HCT116 (cell line): ENCODE measurements around the gene C10orf88. TPM values are rescaled to one million over a fixed set of nuclear protein-coding genes. Genes with fewer than 3 reads are reported as not detected.

Experiments
- ATAC-seq: fragments of 200-7000 bp; cut with Tn5 transposase; 2 replicates; pipeline ENCODE4 v1.9.1; 2020; ENCODE audit warnings: mild to moderate bottlenecking, moderate library complexity
- BruUV-seq: library from RNA; stranded (reverse); fragments of 400-500 nt; replicated peaks from 2 replicates; lab custom pipeline; 2021; lab: Mats Ljungman, UMichigan
- CTCF ChIA-PET: fragments of 300-600 bp; sonication (Branson Sonifier 250); formaldehyde crosslinking; loops from one replicate; lab custom pipeline; 2021; ENCODE audit warnings: antibody characterized with exemption; lab: Charles Lee
- POLR2A ChIA-PET: fragments of 300-600, 350-600 bp; sonication (Branson Sonifier 250); formaldehyde crosslinking; loops from one replicate; lab custom pipeline; 2021; ENCODE audit warnings: antibody characterized with exemption; lab: Charles Lee
- RAD21 ChIA-PET, 2 experiments: fragments of 300-600 bp; sonication (Branson Sonifier 250); formaldehyde crosslinking; loops; one replicate each; lab custom pipeline; 2023; ENCODE audit warnings: low total read pairs in 2 of 2; ENCODE audit not compliant: uncharacterized antibody in 2 of 2, unreplicated experiment in 2 of 2, low non-redundant PET in 1 of 2; lab: Charles Lee
- DNase-seq: peaks from one replicate; pipeline ENCODE4 v3.0.0-alpha.2; 2010; ENCODE audit warnings: low read depth, low spot score
- H2AFZ ChIP-seq: fragments of 200-600 bp; shearing (Covaris generic), sonication (generic); 2 replicates; pipeline ENCODE4 v1.6.1; 2017; ENCODE audit warnings: low read depth, mixed run types, mixed read lengths, antibody characterized with exemption, low read length; ENCODE audit not compliant: poor library complexity, severe bottlenecking
- H3K27ac ChIP-seq: 2 replicates; pipeline ENCODE4 v1.5.1; 2012; ENCODE audit warnings: low read depth, low read length
- H3K27me3 ChIP-seq: fragments of 200-600 bp; sonication (generic); 2 replicates; pipeline ENCODE4 v1.6.1; 2016; ENCODE audit warnings: mixed run types, low read length, mixed read lengths; ENCODE audit not compliant: insufficient read depth
- H3K36me3 ChIP-seq, 2 experiments: fragments of 200-500 bp in 1 of 2; fragments of 200-600 bp in 1 of 2; sonication (Bioruptor generic) in 1 of 2; sonication (generic) in 1 of 2; 2 replicates each; pipeline versions ENCODE4 v1.5.1 to v1.6.1; 2014 to 2016; ENCODE audit warnings: low read length in 2 of 2, inconsistent platforms in 1 of 2, mixed read lengths in 1 of 2, mixed run types in 1 of 2; ENCODE audit not compliant: insufficient read depth in 2 of 2, control insufficient read depth in 1 of 2
- H3K4me1 ChIP-seq, 2 experiments: fragments of 200-600 bp in 1 of 2; sonication (generic) in 1 of 2; 2 replicates each; pipeline versions ENCODE4 v1.5.1 to v1.6.1; 2012 to 2017; ENCODE audit warnings: low read length in 2 of 2, inconsistent platforms in 1 of 2, mild to moderate bottlenecking in 1 of 2, mixed read lengths in 1 of 2, mixed run types in 1 of 2, moderate library complexity in 1 of 2; ENCODE audit not compliant: insufficient read depth in 2 of 2, control insufficient read depth in 1 of 2
- H3K4me2 ChIP-seq: fragments of 200-600 bp; sonication (generic); 2 replicates; pipeline ENCODE4 v1.6.1; 2017; ENCODE audit warnings: mixed run types, low read length, mixed read lengths
- H3K4me3 ChIP-seq, 2 experiments: fragments of 200-600 bp in 1 of 2; sonication (generic) in 1 of 2; replicated peaks in 1 of 2; 2 replicates each; pipeline ENCODE4 v1.5.1; 2011 to 2016; ENCODE audit warnings: low read length in 2 of 2, control low read depth in 1 of 2, low read depth in 1 of 2, mild to moderate bottlenecking in 1 of 2, mixed read lengths in 1 of 2, mixed run types in 1 of 2
- H3K79me2 ChIP-seq: fragments of 200-600 bp; sonication (generic); 2 replicates; pipeline ENCODE4 v1.6.1; 2017; ENCODE audit warnings: mild to moderate bottlenecking, mixed run types, low read length, moderate library complexity, mixed read lengths; ENCODE audit not compliant: insufficient read depth
- H3K9ac ChIP-seq: fragments of 200-600 bp; sonication (generic); 2 replicates; pipeline ENCODE4 v1.6.1; 2016; ENCODE audit warnings: low read length, mixed read lengths
- H3K9me2 ChIP-seq: fragments of 200-600 bp; sonication (generic), shearing (Covaris generic); 2 replicates; pipeline ENCODE4 v1.6.1; 2017; ENCODE audit warnings: mixed run types, mild to moderate bottlenecking, moderate library complexity; ENCODE audit not compliant: insufficient read depth
- H3K9me3 ChIP-seq, 2 experiments: fragments of 200-500 bp in 1 of 2; fragments of 200-600 bp in 1 of 2; sonication (Bioruptor generic) in 1 of 2; sonication (generic) in 1 of 2; 2 replicates each; pipeline ENCODE4 v1.6.1; 2014 to 2017; ENCODE audit warnings: low read length in 2 of 2, mixed read lengths in 2 of 2, inconsistent platforms in 1 of 2, low read depth in 1 of 2, mild to moderate bottlenecking in 1 of 2, mixed run types in 1 of 2, moderate library complexity in 1 of 2; ENCODE audit not compliant: control insufficient read depth in 1 of 2, insufficient read depth in 1 of 2
- H4K20me1 ChIP-seq: fragments of 200-600 bp; sonication (generic), shearing (Covaris generic); 2 replicates; pipeline ENCODE4 v1.6.1; 2017; ENCODE audit warnings: mixed run types, mild to moderate bottlenecking, moderate library complexity; ENCODE audit not compliant: insufficient read depth
- CBX3 ChIP-seq: IDR thresholded peaks from 2 replicates; pipeline ENCODE4 v1.6.1; 2012; ENCODE audit warnings: low read depth
- CEBPB ChIP-seq: IDR thresholded peaks from 2 replicates; pipeline ENCODE4 v1.6.1; 2012; ENCODE audit warnings: low read depth
- ELF1 ChIP-seq: IDR thresholded peaks from 2 replicates; pipeline ENCODE4 v1.6.1; 2012; ENCODE audit warnings: low read depth, borderline replicate concordance
- EZH2 ChIP-seq: fragments of 200-600 bp; sonication (generic); IDR thresholded peaks from 2 replicates; pipeline ENCODE4 v1.6.1; 2017; ENCODE audit warnings: antibody characterized with exemption, mixed run types
- FOSL1 ChIP-seq: IDR thresholded peaks from 2 replicates; pipeline ENCODE4 v1.6.1; 2012; ENCODE audit warnings: low read depth
- JUND ChIP-seq: IDR thresholded peaks from 2 replicates; pipeline ENCODE4 v1.6.1; 2012
- MAX ChIP-seq: IDR thresholded peaks from 2 replicates; pipeline ENCODE4 v1.6.1; 2012
- POLR2A ChIP-seq: IDR thresholded peaks from 2 replicates; pipeline ENCODE4 v1.7.0; 2011; ENCODE audit warnings: borderline replicate concordance; ENCODE audit not compliant: insufficient read depth, insufficient read length; ENCODE audit errors: extremely low read depth
- POLR2AphosphoS5 ChIP-seq: IDR thresholded peaks from 2 replicates; pipeline ENCODE4 v1.6.1; 2011; ENCODE audit warnings: mild to moderate bottlenecking, low read depth, low read length, moderate library complexity
- RAD21 ChIP-seq: IDR thresholded peaks from 2 replicates; pipeline ENCODE4 v1.6.1; 2012; ENCODE audit warnings: low read depth, mild to moderate bottlenecking
- SIN3A ChIP-seq: IDR thresholded peaks from 2 replicates; pipeline ENCODE4 v1.6.1; 2012; ENCODE audit warnings: low read depth
- SP1 ChIP-seq: IDR thresholded peaks from 2 replicates; pipeline ENCODE4 v1.6.1; 2012; ENCODE audit warnings: low read depth
- ZFX ChIP-seq: fragments of 450-650 bp; IDR thresholded peaks from 2 replicates; pipeline ENCODE4 v1.6.1; 2017
- ZNF274 ChIP-seq: fragments of 200-500 bp; sonication (Bioruptor generic); IDR thresholded peaks from 2 replicates; pipeline ENCODE4 v1.6.1; 2014; ENCODE audit warnings: mild to moderate bottlenecking, low read depth, low read length, inconsistent platforms
- intact Hi-C: fragments of 100-400 bp; cut with micrococcal nuclease; formaldehyde crosslinking; loops from 2 replicates; pipeline ENCODE4 v1.10.0; 2022
- total RNA-seq: library from RNA; stranded (reverse); gene quantifications from one replicate; pipeline ENCODE4 v1.2.1, GENCODE V29; 2021; ENCODE audit not compliant: unreplicated experiment
- TF ChIP-seq, protein P1 (sequence below): IDR thresholded peaks from 2 replicates; pipeline ENCODE4 v1.6.1; 2011; ENCODE audit warnings: mild to moderate bottlenecking, low read length, moderate library complexity; ENCODE audit not compliant: insufficient replicate concordance; ENCODE audit errors: extremely low read depth
- TF ChIP-seq, protein P2 (sequence below), 3 experiments: fragments of 200-600 bp in 1 of 3; sonication (generic) in 1 of 3; IDR thresholded peaks in 2 of 3; conservative IDR thresholded peaks in 1 of 3; 2 replicates each; pipeline ENCODE4 v1.5.1; 2012 to 2017; ENCODE audit warnings: low read depth in 2 of 3, low read length in 2 of 3, antibody characterized with exemption in 1 of 3, borderline replicate concordance in 1 of 3, control low read depth in 1 of 3, mild to moderate bottlenecking in 1 of 3, mixed read lengths in 1 of 3, mixed run types in 1 of 3, moderate library complexity in 1 of 3; ENCODE audit not compliant: insufficient read depth in 1 of 3

Gene C10orf88
- total RNA-seq, 1 experiment from 2014 or later: 16.2 TPM

GRCh38 chr10:122997864-122998263, 43.8 kb upstream of the C10orf88 start:
- no peak overlapping the region for H2AFZ ChIP-seq
- no peaks in the 10 kb centered on the region for H3K27me3 ChIP-seq
- H3K9me2 ChIP-seq: no peaks in the 10 kb centered on the region
- no peak overlapping the region for H3K9ac ChIP-seq
- intact Hi-C loops: no loop called here
- H3K4me2 ChIP-seq: no peak overlapping the region
- no peaks in the 10 kb centered on the region for H4K20me1 ChIP-seq
- ATAC-seq: no peak
- POLR2A ChIA-PET: interaction anchor here (0.7 kb wide), 1 partner anchor 10 kb away, joined by 3 read pairs; the partner anchor contains the start of gene IKZF5
- peaks cover 42% of the 10 kb centered on the region for H3K79me2 ChIP-seq
- no peak for TF ChIP-seq POLR2AphosphoS5
- TF ChIP-seq JUND: no peak
- TF ChIP-seq ZFX: no peak
- no peak for TF ChIP-seq ZNF274
- TF ChIP-seq POLR2A: no peak
- TF ChIP-seq SP1: no peak
- TF ChIP-seq MAX: no peak
- TF ChIP-seq EZH2: no peak
- no peak for TF ChIP-seq CBX3
- TF ChIP-seq, protein P1, sequence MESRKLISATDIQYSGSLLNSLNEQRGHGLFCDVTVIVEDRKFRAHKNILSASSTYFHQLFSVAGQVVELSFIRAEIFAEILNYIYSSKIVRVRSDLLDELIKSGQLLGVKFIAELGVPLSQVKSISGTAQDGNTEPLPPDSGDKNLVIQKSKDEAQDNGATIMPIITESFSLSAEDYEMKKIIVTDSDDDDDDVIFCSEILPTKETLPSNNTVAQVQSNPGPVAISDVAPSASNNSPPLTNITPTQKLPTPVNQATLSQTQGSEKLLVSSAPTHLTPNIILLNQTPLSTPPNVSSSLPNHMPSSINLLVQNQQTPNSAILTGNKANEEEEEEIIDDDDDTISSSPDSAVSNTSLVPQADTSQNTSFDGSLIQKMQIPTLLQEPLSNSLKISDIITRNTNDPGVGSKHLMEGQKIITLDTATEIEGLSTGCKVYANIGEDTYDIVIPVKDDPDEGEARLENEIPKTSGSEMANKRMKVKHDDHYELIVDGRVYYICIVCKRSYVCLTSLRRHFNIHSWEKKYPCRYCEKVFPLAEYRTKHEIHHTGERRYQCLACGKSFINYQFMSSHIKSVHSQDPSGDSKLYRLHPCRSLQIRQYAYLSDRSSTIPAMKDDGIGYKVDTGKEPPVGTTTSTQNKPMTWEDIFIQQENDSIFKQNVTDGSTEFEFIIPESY: no peak
- TF ChIP-seq ELF1: no peak
- no peak for TF ChIP-seq CEBPB
- TF ChIP-seq, protein P2, sequence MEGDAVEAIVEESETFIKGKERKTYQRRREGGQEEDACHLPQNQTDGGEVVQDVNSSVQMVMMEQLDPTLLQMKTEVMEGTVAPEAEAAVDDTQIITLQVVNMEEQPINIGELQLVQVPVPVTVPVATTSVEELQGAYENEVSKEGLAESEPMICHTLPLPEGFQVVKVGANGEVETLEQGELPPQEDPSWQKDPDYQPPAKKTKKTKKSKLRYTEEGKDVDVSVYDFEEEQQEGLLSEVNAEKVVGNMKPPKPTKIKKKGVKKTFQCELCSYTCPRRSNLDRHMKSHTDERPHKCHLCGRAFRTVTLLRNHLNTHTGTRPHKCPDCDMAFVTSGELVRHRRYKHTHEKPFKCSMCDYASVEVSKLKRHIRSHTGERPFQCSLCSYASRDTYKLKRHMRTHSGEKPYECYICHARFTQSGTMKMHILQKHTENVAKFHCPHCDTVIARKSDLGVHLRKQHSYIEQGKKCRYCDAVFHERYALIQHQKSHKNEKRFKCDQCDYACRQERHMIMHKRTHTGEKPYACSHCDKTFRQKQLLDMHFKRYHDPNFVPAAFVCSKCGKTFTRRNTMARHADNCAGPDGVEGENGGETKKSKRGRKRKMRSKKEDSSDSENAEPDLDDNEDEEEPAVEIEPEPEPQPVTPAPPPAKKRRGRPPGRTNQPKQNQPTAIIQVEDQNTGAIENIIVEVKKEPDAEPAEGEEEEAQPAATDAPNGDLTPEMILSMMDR (IDR thresholded peaks at IDR 0.05 in 2 of 3, conservative IDR thresholded peaks at IDR 0.05 in 1 of 3; ENCODE audit: borderline replicate concordance in 1 of 3, insufficient read depth in 1 of 3, low read depth in 2 of 3, low read length in 2 of 3): no peak
- TF ChIP-seq SIN3A: no peak
- no peak for TF ChIP-seq RAD21
- TF ChIP-seq FOSL1: no peak
- DNase-seq: no peak
- BruUV-seq: no TSS peak
- H3K4me1 ChIP-seq: no peaks in the 10 kb centered on the region
- CTCF ChIA-PET: interaction anchor here (1.3 to 2.7 kb wide), 2 partner anchors 17 to 24 kb away, joined by 4 to 9 read pairs; partner anchors contain the start of gene PSTK
- H3K27ac ChIP-seq: no peak overlapping the region
- RAD21 ChIA-PET: no interaction called here
- H3K36me3 ChIP-seq: peaks cover 7 to 21% of the 10 kb centered on the region in 2 experiments; a peak in 2 of 4 replicates
- no peaks in the 10 kb centered on the region for H3K9me3 ChIP-seq
- H3K4me3 ChIP-seq: no peak overlapping the region
